ENCODE results near the gene FAM193A.
"Not testable (repeated sequence)": the region's sequence is repeated elsewhere in the genome, so short reads cannot be mapped to it uniquely, and the experiment has no call there.

The FAM193A gene

DNA sequence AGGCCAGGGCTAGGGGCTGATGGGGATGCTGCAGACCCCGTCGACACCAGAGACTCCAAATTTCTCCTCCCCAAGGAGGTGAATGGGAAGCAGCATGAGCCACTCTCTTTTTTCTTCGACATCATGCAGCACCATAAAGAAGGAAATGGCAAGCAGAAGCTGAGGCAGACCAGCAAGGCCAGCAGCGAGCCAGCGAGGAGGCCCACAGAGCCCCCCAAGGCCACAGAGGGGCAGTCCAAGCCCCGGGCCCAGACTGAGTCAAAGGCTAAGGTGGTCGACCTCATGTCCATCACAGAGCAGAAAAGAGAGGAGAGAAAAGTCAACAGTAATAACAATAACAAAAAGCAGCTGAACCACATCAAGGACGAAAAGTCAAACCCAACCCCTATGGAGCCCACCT lies 163.6 kb downstream of the FAM193A start:
- Mint-ChIP-seq H3K27me3 (ENCODE audit: low read depth) (no peaks in the 10 kb centered on the region), H3K4me3 (no peak overlapping the region), H3K4me1 (ENCODE audit: low read depth) (no peaks in the 10 kb centered on the region), H3K9me3 (no peaks in the 10 kb centered on the region), H3K27ac (no peak overlapping the region), H3K36me3 (ENCODE audit: low read depth) (peaks cover 48% of the 10 kb centered on the region)

DNA sequence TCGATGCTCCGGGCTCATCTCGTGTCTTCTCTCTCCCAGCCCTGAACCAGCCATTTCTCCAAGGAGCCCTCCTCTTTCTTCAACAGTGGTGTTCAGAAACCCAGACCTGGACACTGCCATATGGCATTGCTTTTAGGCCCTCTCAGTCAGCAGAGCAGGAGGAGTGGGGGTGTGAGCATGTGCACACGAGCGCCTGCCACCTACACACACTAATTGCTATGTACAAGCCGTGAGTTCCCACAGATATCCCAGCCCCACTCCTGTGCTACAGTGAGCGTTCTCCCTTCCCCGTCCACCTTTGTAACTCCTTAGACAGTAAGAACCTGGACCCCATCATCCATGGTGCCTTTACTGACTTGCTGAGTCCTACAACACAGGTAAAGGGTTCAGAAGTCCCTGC lies 165.9 kb downstream of the FAM193A start:
- Mint-ChIP-seq H3K27me3 (ENCODE audit: low read depth) (no peaks in the 10 kb centered on the region), H3K4me1 (ENCODE audit: low read depth) (no peaks in the 10 kb centered on the region), H3K36me3 (ENCODE audit: low read depth) (peaks cover 40% of the 10 kb centered on the region), H3K27ac (no peak overlapping the region), H3K4me3 (no peak overlapping the region), H3K9me3 (no peaks in the 10 kb centered on the region)

DNA sequence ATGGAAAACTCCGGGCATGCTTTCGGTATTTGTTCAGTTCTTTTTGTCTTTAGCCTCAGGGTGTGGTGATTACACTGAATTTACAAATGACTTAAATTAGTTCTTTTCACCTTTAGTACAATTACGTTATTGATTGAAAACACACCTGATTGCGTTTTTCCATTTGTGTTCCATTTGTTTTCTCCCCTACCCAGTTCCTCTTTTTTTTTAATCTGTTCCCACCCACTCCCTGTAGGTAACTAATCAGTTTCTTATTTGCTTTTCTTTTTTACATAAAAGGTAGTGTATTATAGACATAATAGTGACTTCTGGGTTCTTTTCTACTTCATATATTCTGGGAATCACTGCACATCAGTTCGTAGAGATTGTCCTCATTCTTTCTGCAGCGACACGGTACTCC lies 166.3 kb downstream of the FAM193A start:
- no peak overlapping the region for H3K27ac Mint-ChIP-seq
- peaks cover 37% of the 10 kb centered on the region for H3K36me3 Mint-ChIP-seq (ENCODE audit: low read depth)
- H3K9me3 Mint-ChIP-seq = no peaks in the 10 kb centered on the region

DNA sequence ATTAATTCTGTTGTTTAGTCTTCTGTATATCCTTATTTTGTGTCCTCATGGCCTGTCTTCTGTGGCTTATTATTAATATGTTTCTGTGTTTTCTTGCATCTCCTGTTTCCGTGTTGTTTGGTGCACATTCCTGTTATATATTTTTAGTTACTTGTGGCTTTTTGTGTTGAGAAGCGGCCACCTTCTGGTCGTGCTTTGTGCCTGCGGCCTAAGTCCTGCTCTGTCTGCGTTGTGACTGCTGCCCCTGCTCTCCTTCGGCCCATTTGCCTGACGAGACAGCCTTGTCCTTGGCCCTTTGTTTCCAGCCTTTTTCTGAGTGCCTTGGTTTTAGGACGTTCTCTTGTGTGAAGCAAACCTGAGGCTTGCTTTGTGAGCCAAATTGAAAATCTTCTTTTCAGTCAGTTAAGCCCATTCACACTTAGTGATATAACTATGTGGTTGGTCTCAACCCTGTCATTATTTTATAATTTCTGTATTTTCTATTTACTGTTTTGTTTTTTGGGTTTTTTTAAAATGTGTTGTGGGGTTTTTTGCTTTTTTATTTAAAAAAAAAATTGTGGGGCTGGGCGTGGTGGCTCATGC lies 175.9 kb downstream of the FAM193A start:
- Mint-ChIP-seq H3K27me3 (ENCODE audit: low read depth) (no peaks in the 10 kb centered on the region), H3K27ac (peak overlapping the region; percentile 36), H3K4me1 (ENCODE audit: low read depth) (peaks cover 23% of the 10 kb centered on the region), H3K4me3 (no peak overlapping the region), H3K9me3 (no peaks in the 10 kb centered on the region), H3K36me3 (ENCODE audit: low read depth) (peaks cover 16% of the 10 kb centered on the region)

More for the DNA sequence above, 166.3 kb downstream of the FAM193A start:
- H3K4me1 Mint-ChIP-seq (ENCODE audit: low read depth) = no peaks in the 10 kb centered on the region
- no peaks in the 10 kb centered on the region for H3K27me3 Mint-ChIP-seq (ENCODE audit: low read depth)
- no peak overlapping the region for H3K4me3 Mint-ChIP-seq

DNA sequence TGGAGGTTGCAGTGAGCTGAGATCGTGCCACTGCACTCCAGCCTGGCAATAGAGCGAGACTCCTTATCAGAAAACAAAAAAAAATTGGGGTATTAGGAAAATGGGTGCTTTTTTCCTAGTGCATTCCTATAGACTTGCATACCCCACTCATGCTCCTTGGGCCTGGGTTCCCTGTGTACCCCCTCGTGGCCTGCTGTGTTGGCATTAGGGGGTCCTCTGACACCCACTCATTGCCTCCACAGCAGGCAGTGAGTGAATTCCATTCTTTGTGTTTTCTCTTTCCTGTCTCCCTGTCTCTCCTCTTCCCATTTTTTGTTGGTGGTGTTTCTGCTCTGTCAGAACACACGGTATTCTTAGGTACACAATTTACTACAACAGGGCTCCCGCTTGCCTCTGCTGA lies 176.9 kb downstream of the FAM193A start:
- Mint-ChIP-seq H3K9me3 (no peaks in the 10 kb centered on the region), H3K27ac (peak overlapping the region; percentile 77), H3K4me3 (no peak overlapping the region), H3K36me3 (ENCODE audit: low read depth) (peaks cover 21% of the 10 kb centered on the region), H3K4me1 (ENCODE audit: low read depth) (peaks cover 25% of the 10 kb centered on the region), H3K27me3 (ENCODE audit: low read depth) (no peaks in the 10 kb centered on the region)

DNA sequence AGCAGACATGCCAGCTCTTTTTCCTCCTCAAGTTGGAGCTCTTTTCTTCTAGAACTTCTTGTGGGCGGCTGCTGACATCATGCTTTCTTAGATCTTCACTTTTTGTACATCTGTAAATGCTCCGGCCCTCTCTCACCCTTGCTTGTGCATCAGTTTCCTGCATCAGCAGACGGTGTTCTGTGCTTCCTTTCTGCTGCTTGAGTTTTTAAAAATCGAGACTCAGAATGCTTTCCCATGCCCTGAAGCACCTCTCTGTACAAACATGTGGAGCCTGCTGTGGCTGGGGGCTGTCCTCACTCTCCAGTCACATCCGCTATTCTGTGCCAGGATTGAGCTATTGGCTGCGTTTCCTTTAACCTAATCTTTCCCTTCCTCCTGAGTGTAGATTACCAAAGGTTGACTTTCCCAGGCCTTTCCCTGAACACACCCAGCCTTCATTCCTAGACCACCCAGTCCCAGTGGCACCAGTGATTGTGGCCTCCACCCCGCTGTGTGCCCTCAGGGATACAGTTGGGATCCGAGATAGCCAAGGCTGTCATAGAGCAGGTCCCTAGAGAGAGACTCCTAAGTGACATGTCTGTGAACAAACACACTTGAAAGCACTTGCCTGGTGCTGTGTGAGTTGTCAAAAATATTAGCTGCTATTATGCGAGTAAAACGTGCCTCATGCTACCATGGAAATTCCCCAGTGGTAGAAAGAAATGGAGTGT lies 177.8 kb downstream of the FAM193A start:
- peak overlapping the region; percentile 77 for H3K27ac Mint-ChIP-seq
- H3K9me3 Mint-ChIP-seq = no peaks in the 10 kb centered on the region
- peaks cover 25% of the 10 kb centered on the region for H3K4me1 Mint-ChIP-seq (ENCODE audit: low read depth)
- H3K36me3 Mint-ChIP-seq (ENCODE audit: low read depth) = peaks cover 19% of the 10 kb centered on the region
- no peaks in the 10 kb centered on the region for H3K27me3 Mint-ChIP-seq (ENCODE audit: low read depth)
- H3K4me3 Mint-ChIP-seq = peak overlapping the region; percentile 35

DNA sequence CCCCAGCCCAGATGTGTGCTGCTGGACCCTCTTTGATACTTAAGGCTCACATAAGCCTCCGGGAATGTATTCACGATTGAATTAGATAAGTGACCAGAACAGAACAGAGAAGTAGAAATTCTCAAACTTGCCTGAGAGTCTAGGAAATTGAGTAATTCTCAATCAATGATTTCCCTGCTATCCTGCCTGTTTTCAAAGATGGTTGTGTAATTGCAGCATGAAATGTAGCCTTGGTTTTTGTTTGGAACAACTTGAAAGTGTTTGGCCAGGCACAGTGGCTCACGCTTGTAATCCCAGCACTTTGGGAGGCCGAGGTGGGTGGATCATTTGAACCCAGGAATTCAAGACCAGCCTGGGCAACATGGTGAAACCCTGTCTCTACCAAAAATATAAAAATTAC lies 178.5 kb downstream of the FAM193A start:
- Mint-ChIP-seq H3K4me1 (ENCODE audit: low read depth) (peaks cover 25% of the 10 kb centered on the region), H3K9me3 (no peaks in the 10 kb centered on the region), H3K27me3 (ENCODE audit: low read depth) (no peaks in the 10 kb centered on the region), H3K4me3 (no peak overlapping the region), H3K27ac (peak overlapping the region; percentile 41), H3K36me3 (ENCODE audit: low read depth) (peaks cover 22% of the 10 kb centered on the region)

DNA sequence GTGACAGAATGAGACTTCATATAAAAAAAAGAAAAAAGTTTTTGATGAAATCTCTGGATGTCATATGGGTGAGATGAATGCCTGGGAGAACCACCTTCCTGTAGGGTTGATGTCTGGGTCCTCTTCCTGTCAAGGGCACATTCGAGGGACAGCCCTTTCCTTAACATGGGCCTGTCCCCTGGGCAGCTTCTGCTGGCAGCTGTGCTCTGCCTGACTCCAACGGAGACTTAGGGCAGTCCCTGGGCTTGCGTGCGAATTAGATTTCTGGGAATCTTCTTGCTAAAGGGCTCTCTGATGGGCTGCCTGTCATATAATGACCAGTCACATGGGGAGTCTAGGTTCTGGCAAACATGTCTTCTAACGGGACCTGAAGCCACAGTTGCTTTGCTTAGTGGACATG lies 179.0 kb downstream of the FAM193A start:
- H3K4me3 Mint-ChIP-seq = no peak overlapping the region
- peak overlapping the region; percentile 6 for H3K27ac Mint-ChIP-seq
- no peaks in the 10 kb centered on the region for H3K9me3 Mint-ChIP-seq
- peaks cover 23% of the 10 kb centered on the region for H3K36me3 Mint-ChIP-seq (ENCODE audit: low read depth)
- H3K4me1 Mint-ChIP-seq (ENCODE audit: low read depth) = peaks cover 25% of the 10 kb centered on the region
- H3K27me3 Mint-ChIP-seq (ENCODE audit: low read depth) = no peaks in the 10 kb centered on the region

DNA sequence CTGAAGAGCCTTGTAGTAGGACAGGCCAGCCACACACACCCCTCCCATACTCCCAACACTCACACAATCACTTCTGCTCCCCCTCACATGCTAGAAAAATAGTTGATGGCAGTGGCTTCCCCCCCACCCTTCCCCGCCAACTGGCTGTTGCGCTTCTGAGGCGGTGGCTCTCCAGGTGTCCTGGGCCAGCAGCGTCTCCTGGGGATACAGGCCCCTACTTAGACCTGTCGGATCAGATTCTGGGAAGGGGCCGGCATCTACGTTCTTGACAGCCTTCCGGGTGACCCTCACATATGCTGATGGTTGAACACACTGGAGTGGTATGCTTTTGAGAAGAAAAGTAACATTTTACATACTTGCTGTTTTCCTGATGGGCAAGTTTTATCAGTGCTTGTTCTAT lies 179.8 kb downstream of the FAM193A start:
- peak overlapping the region; percentile 26 for H3K27ac Mint-ChIP-seq
- H3K27me3 Mint-ChIP-seq (ENCODE audit: low read depth) = no peaks in the 10 kb centered on the region
- peaks cover 27% of the 10 kb centered on the region for H3K4me1 Mint-ChIP-seq (ENCODE audit: low read depth)
- no peaks in the 10 kb centered on the region for H3K9me3 Mint-ChIP-seq
- H3K36me3 Mint-ChIP-seq (ENCODE audit: low read depth) = peaks cover 23% of the 10 kb centered on the region
- H3K4me3 Mint-ChIP-seq = no peak overlapping the region

DNA sequence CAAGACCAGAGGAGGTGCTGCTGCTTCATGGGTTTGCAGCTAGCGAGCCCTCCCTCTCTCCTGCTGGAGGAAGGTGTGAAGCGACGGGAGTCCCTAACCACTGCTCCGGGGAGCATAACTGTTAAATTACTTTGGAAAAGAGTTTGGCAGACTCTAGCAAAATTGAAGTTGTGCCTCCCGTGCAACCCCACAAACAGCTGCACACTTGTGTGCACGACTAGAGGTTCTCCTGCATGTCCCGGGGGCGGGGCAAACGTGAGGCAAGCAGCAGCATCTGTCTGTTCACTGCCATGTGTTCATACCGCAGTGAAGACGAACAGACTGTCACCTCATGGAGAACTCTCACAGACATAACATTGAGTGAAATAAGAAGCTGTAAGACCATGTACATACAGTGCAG lies 185.1 kb downstream of the FAM193A start:
- no peak overlapping the region for H3K27ac Mint-ChIP-seq
- peaks cover 11% of the 10 kb centered on the region for H3K4me1 Mint-ChIP-seq (ENCODE audit: low read depth)
- H3K36me3 Mint-ChIP-seq (ENCODE audit: low read depth) = peaks cover 17% of the 10 kb centered on the region
- H3K9me3 Mint-ChIP-seq = no peaks in the 10 kb centered on the region
- H3K27me3 Mint-ChIP-seq (ENCODE audit: low read depth) = no peaks in the 10 kb centered on the region
- no peak overlapping the region for H3K4me3 Mint-ChIP-seq

DNA sequence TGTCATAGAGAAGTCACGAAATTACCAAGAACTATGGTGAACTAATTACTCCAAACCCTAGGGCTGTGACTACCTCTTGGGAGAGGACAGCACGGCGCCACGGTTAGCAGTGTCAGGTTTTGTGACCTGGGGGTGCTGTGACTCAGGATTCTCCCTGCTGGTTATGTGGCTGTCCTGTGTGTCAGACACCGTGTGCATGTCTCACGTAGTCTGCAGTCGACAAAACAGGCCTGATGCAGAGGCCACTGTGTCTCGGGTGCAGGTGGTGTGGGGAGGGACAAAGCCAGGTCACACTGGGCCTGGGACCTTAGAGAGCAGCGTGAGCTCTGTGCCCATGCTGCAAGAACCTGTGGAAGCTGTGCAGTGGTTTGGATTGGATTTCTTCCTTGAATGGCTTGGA lies 185.6 kb downstream of the FAM193A start:
- no peaks in the 10 kb centered on the region for H3K9me3 Mint-ChIP-seq
- no peak overlapping the region for H3K4me3 Mint-ChIP-seq
- H3K27me3 Mint-ChIP-seq (ENCODE audit: low read depth) = no peaks in the 10 kb centered on the region
- peaks cover 17% of the 10 kb centered on the region for H3K36me3 Mint-ChIP-seq (ENCODE audit: low read depth)
- peaks cover 11% of the 10 kb centered on the region for H3K4me1 Mint-ChIP-seq (ENCODE audit: low read depth)
- H3K27ac Mint-ChIP-seq = no peak overlapping the region

DNA sequence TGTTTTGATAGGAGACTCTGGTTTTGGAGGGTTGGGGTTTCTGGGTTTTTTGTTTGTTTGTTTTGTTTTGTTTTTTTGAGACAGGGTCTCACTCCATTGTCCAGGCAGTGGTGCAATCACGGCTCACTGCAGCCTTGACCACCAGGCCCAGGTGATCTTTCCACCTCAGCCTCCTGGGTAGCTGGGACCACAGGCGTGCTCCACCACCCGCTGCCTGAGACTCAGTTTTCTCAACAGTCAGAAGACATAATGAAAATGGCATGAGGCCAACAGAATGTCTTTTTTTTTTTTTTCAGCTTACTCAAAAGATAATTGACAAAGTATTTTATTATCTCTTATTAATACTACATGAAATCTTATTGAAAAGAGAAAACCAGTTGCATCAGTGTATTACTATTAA lies 187.3 kb downstream of the FAM193A start:
- Mint-ChIP-seq H3K4me3 (no peak overlapping the region), H3K9me3 (no peaks in the 10 kb centered on the region)

DNA sequence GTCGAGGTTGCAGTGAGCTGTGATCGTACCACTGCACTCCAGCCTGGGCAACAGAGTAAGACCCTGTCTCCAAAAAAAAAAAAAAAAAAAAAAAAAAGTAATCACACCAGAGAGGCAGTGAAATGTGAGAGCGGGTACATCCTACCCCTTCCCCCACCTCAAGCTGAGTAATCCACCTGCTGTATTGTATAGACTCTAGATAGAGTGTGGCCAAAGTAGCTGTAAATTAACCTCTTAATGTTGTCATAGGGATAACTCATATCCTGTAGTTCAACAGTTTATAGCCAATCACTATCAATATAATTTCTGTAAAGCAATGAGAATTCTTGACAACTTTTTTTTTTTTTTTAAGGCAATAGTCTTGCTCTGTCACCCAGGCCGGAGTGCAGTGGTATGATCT lies 188.9 kb downstream of the FAM193A start:
- Mint-ChIP-seq H3K4me1 (ENCODE audit: low read depth) (peaks cover 9% of the 10 kb centered on the region), H3K27me3 (ENCODE audit: low read depth) (no peaks in the 10 kb centered on the region), H3K9me3 (no peaks in the 10 kb centered on the region), H3K4me3 (no peak overlapping the region), H3K36me3 (ENCODE audit: low read depth) (peaks cover 16% of the 10 kb centered on the region), H3K27ac (no peak overlapping the region)

More for the DNA sequence above, 187.3 kb downstream of the FAM193A start:
- H3K36me3 Mint-ChIP-seq (ENCODE audit: low read depth) = peaks cover 12% of the 10 kb centered on the region
- no peaks in the 10 kb centered on the region for H3K27me3 Mint-ChIP-seq (ENCODE audit: low read depth)
- peaks cover 9% of the 10 kb centered on the region for H3K4me1 Mint-ChIP-seq (ENCODE audit: low read depth)
- H3K27ac Mint-ChIP-seq = no peak overlapping the region

DNA sequence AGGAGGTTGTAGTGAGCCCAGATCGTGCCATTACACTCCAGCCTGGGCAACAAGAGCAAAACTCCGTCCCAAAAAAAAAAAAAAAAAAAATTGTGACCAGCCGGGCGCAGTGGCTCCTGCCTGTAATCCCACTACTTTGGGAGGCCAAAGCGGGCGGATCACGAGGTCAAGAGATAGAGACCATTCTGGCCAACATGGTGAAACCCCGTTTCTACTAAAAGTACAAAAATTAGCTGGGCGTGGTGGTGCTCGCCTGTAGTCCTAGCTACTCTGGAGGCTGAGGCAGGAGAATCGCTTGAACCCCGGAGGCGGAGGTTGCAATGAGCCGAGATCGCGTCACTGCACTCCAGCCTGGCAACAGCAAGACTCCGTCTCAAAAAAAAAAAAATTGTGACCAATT lies 190.4 kb downstream of the FAM193A start:
- not testable (repeated sequence) for H3K4me1 Mint-ChIP-seq (ENCODE audit: low read depth); H3K27ac Mint-ChIP-seq; H3K27me3 Mint-ChIP-seq (ENCODE audit: low read depth); H3K9me3 Mint-ChIP-seq; H3K4me3 Mint-ChIP-seq
- H3K36me3 Mint-ChIP-seq (ENCODE audit: low read depth) = peaks cover 14% of the 10 kb centered on the region

DNA sequence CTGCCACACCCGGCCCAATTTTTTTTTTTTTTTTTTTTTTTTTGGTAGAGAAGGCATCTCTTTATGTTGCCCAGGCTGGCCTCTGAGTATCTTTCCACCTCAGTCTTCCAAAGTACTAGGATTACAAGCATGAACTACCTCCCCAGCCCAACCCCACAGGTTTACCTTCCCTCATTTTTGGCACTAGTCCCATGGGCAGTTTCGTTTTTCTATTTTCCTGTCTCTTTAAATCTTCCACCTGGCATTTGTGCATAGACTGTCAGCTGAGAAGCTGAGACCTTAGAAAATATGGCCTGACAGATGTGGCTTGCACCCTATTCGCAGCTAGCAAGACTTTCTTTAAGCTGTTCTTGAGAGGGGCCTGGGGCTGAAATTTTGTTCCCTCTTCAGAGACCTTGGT lies 191.8 kb downstream of the FAM193A start:
- no peaks in the 10 kb centered on the region for H3K9me3 Mint-ChIP-seq
- H3K36me3 Mint-ChIP-seq (ENCODE audit: low read depth) = peaks cover 23% of the 10 kb centered on the region
- no peaks in the 10 kb centered on the region for H3K27me3 Mint-ChIP-seq (ENCODE audit: low read depth)
- H3K4me3 Mint-ChIP-seq = no peak overlapping the region
- no peak overlapping the region for H3K27ac Mint-ChIP-seq
- peaks cover 11% of the 10 kb centered on the region for H3K4me1 Mint-ChIP-seq (ENCODE audit: low read depth)

Measured in T-helper 1 cell treated with Interleukin-12 subunit alpha and Interleukin-12 subunit beta and Interleukin-4 antibody, amounts not matched to agents 30 μg/mL and 1 μg/mL, for 36 hours (primary cell).